HEK293T (cell line): ENCODE measurements around the gene SELENOS.

ENCODE experiments used
- BHLHE40 ChIP-seq: fragments of 450-650 bp; IDR thresholded peaks from 2 replicates; pipeline ENCODE4 v1.6.1; 2016; ENCODE audit warnings: mild to moderate bottlenecking, moderate library complexity, borderline replicate concordance
- CTBP1 ChIP-seq: fragments of 450-650 bp; IDR thresholded peaks from 2 replicates; pipeline ENCODE4 v1.6.1; 2016; ENCODE audit warnings: borderline replicate concordance
- FOXM1 ChIP-seq: fragments of 450-650 bp; IDR thresholded peaks from 2 replicates; pipeline ENCODE4 v1.6.1; 2017; ENCODE audit warnings: mild to moderate bottlenecking, borderline replicate concordance
- L3MBTL2 ChIP-seq: fragments of 450-650 bp; conservative IDR thresholded peaks from 2 replicates; pipeline ENCODE4 v1.6.1; 2016; ENCODE audit warnings: mild to moderate bottlenecking
- LEF1 ChIP-seq: fragments of 450-650 bp; IDR thresholded peaks from 2 replicates; pipeline ENCODE4 v1.6.1; 2017; ENCODE audit warnings: mild to moderate bottlenecking, borderline replicate concordance
- SP1 ChIP-seq: fragments of 450-650 bp; IDR thresholded peaks from 2 replicates; pipeline ENCODE4 v1.6.1; 2017

GRCh38 chr15:101275018-101275417 lies 2.3 kb downstream of the SELENOS start:
- no peak for TF ChIP-seq LEF1
- no peak for TF ChIP-seq BHLHE40
- no peak for TF ChIP-seq FOXM1
- TF ChIP-seq SP1 = no peak
- no peak for TF ChIP-seq L3MBTL2
- TF ChIP-seq CTBP1 = no peak
